ENCODE results near the gene STAG1. TPM values are rescaled to one million over a fixed set of nuclear protein-coding genes. Genes with fewer than 3 reads are reported as not detected.
"Not testable (repeated sequence)": the region's sequence is repeated elsewhere in the genome, so short reads cannot be mapped to it uniquely, and the experiment has no call there.

The STAG1 gene
- polyA plus RNA-seq, 1 experiment: 13.8 TPM

GRCh38 chr3:136583823-136584222 lies 168.4 kb downstream of the STAG1 start:
- Histone ChIP-seq H3K4me3 (ENCODE audit: low read depth, low read length) (no peak overlapping the region), H3K27me3 (ENCODE audit: control insufficient read depth, insufficient read depth, low read length) (no peaks in the 10 kb centered on the region), H3K36me3 (ENCODE audit: control insufficient read depth, insufficient read depth, low read length) (no peaks in the 10 kb centered on the region)
- ChIA-PET CTCF (interaction anchor here (1.2 kb wide), 1 partner anchor 168 kb away, joined by 3 read pairs; the partner anchor contains the start of gene STAG1), POLR2A (no interaction called here)
- no peak for DNase-seq (ENCODE audit: low read depth)
- no peak for TF ChIP-seq CTCF (IDR thresholded peaks at IDR 0.05; ENCODE audit: insufficient read depth, low read depth, low read length)

- no peak for TF ChIP-seq CTCF (IDR thresholded peaks at IDR 0.05; ENCODE audit: insufficient read depth, low read depth, low read length)
- Histone ChIP-seq H3K27me3 (ENCODE audit: control insufficient read depth, insufficient read depth, low read length) (no peaks in the 10 kb centered on the region), H3K4me3 (ENCODE audit: low read depth, low read length) (no peak overlapping the region), H3K36me3 (ENCODE audit: control insufficient read depth, insufficient read depth, low read length) (no peaks in the 10 kb centered on the region)
- POLR2A ChIA-PET: no interaction called here
- DNase-seq (ENCODE audit: low read depth): no peak
- CTCF ChIA-PET: interaction anchor here (1.0 kb wide), 1 partner anchor 9 kb away, joined by 3 read pairs; no protein-coding TSS in a partner anchor
Measured at GRCh38 chr3:136577791-136578190, 174.4 kb downstream of the STAG1 start.

GRCh38 chr3:136576279-136577009 lies 175.7 kb downstream of the STAG1 start:
- POLR2A ChIA-PET: no interaction called here
- no peaks in the 10 kb centered on the region for H3K27me3 ChIP-seq (ENCODE audit: control insufficient read depth, insufficient read depth, low read length)
- H3K4me3 ChIP-seq (ENCODE audit: low read depth, low read length): no peak overlapping the region
- CTCF ChIA-PET: interaction anchor here (0.6 kb wide), 1 partner anchor 10 kb away, joined by 3 read pairs; no protein-coding TSS in a partner anchor
- no peaks in the 10 kb centered on the region for H3K36me3 ChIP-seq (ENCODE audit: control insufficient read depth, insufficient read depth, low read length)
- no peak for DNase-seq (ENCODE audit: low read depth)
- TF ChIP-seq CTCF (IDR thresholded peaks at IDR 0.05; ENCODE audit: insufficient read depth, low read depth, low read length): no peak

- Histone ChIP-seq H3K36me3 (ENCODE audit: control insufficient read depth, insufficient read depth, low read length) (peaks cover 3% of the 10 kb centered on the region; the same call in 1 of the 2 replicates), H3K4me3 (ENCODE audit: low read depth, low read length) (no peak overlapping the region), H3K27me3 (ENCODE audit: control insufficient read depth, insufficient read depth, low read length) (no peaks in the 10 kb centered on the region)
- no peak for TF ChIP-seq CTCF (IDR thresholded peaks at IDR 0.05; ENCODE audit: insufficient read depth, low read depth, low read length)
- ChIA-PET CTCF (no interaction called here), POLR2A (no interaction called here)
- DNase-seq (ENCODE audit: low read depth): no peak
Measured at GRCh38 chr3:136567599-136568188, 184.5 kb downstream of the STAG1 start.

- H3K4me3 ChIP-seq (ENCODE audit: low read depth, low read length); DNase-seq (ENCODE audit: low read depth); CTCF ChIA-PET; H3K36me3 ChIP-seq (ENCODE audit: control insufficient read depth, insufficient read depth, low read length); POLR2A ChIA-PET; H3K27me3 ChIP-seq (ENCODE audit: control insufficient read depth, insufficient read depth, low read length): not testable (repeated sequence)
Measured at GRCh38 chr3:136564962-136565361, 187.2 kb downstream of the STAG1 start.

Measured in BJ (cell line).